ENCODE measurements around the gene LRRC61. TPM values are rescaled to one million over a fixed set of nuclear protein-coding genes. Genes with fewer than 3 reads are reported as not detected.
"Not testable (repeated sequence)": the region's sequence is repeated elsewhere in the genome, so short reads cannot be mapped to it uniquely, and the experiment has no call there.

LRRC61 gene
- total and polyA plus RNA-seq, 7 donors = 0.88 to 4.4 (median 3.3) TPM

GRCh38 chr7:150385302-150385723 lies 62.2 kb downstream of the LRRC61 start:
- no peak for ATAC-seq
- intact Hi-C loops (cut with DNase I) = loop anchor here in 1 of 2 donors (10.0 kb wide), 1 partner anchor 101 kb away; no protein-coding TSS in a partner anchor
- 33 to 58% (median 43%) methylated on average over 14 of the region's 14 CpGs for WGBS, 3 donors
- DNase-seq = no peak
- H3K36me3 ChIP-seq (ENCODE audit: insufficient read depth in 1 of 2, low read depth in 1 of 2) = no peaks in the 10 kb centered on the region
- no peaks in the 10 kb centered on the region for H3K27me3 ChIP-seq (ENCODE audit: insufficient read depth in 3 of 3, low read length in 2 of 3)
- TF ChIP-seq, protein P1, sequence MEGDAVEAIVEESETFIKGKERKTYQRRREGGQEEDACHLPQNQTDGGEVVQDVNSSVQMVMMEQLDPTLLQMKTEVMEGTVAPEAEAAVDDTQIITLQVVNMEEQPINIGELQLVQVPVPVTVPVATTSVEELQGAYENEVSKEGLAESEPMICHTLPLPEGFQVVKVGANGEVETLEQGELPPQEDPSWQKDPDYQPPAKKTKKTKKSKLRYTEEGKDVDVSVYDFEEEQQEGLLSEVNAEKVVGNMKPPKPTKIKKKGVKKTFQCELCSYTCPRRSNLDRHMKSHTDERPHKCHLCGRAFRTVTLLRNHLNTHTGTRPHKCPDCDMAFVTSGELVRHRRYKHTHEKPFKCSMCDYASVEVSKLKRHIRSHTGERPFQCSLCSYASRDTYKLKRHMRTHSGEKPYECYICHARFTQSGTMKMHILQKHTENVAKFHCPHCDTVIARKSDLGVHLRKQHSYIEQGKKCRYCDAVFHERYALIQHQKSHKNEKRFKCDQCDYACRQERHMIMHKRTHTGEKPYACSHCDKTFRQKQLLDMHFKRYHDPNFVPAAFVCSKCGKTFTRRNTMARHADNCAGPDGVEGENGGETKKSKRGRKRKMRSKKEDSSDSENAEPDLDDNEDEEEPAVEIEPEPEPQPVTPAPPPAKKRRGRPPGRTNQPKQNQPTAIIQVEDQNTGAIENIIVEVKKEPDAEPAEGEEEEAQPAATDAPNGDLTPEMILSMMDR (IDR thresholded peaks at IDR 0.05) = no peak
- no peaks in the 10 kb centered on the region for H3K9me3 ChIP-seq
- no peak overlapping the region for H3K4me3 ChIP-seq
- peaks cover 32% of the 10 kb centered on the region for H3K4me1 ChIP-seq
- peak overlapping the region; percentile 53 for H3K27ac ChIP-seq

GRCh38 chr7:150385884-150386283 lies 62.7 kb downstream of the LRRC61 start:
- not testable (repeated sequence) for ATAC-seq; H3K4me3 ChIP-seq; DNase-seq; H3K36me3 ChIP-seq (ENCODE audit: insufficient read depth in 1 of 2, low read depth in 1 of 2); H3K9me3 ChIP-seq; H3K27me3 ChIP-seq (ENCODE audit: insufficient read depth in 3 of 3, low read length in 2 of 3)
- H3K4me1 ChIP-seq = peaks cover 32% of the 10 kb centered on the region
- H3K27ac ChIP-seq = peak overlapping the region; percentile 53
- intact Hi-C loops (cut with DNase I) = loop anchor here in 1 of 2 donors (10.0 kb wide), 1 partner anchor 101 kb away; no protein-coding TSS in a partner anchor
- 19 to 38% (median 23%) methylated on average over 6 of the region's 6 CpGs for whole genome bisulfite sequencing, 3 donors

Other genes starting within 250 kb of the LRRC61 start
- 1 to 10 TPM in 3 of 4 donors, under 1 TPM in 1; 0.71 to 3.3 (median 3.0) TPM for gene ACTR3C, start 190 bp downstream of the LRRC61 start, total RNA-seq
- 1 to 10 TPM; 1.3 to 3.7 (median 1.4) TPM for gene ACTR3C, start 190 bp downstream of the LRRC61 start, polyA plus RNA-seq
- 10 to 100 TPM in 2 of 4 donors, 1 to 10 TPM in 2; 4.1 to 17.9 (median 8.7) TPM for gene RARRES2, start 18.3 kb downstream of the LRRC61 start, total RNA-seq
- gene RARRES2, start 18.3 kb downstream of the LRRC61 start, polyA plus RNA-seq = 1 to 10 TPM; 6.3 to 7.7 (median 7.3) TPM
- gene REPIN1, start 45.5 kb downstream of the LRRC61 start, total RNA-seq = 100 to 1,000 TPM; 112 to 212 (median 137) TPM
- 100 to 1,000 TPM in 1 of 3 donors, 10 to 100 TPM in 2; 80.2 to 133 (median 83.2) TPM for gene REPIN1, start 45.5 kb downstream of the LRRC61 start, polyA plus RNA-seq
- gene ZNF775, start 56.0 kb downstream of the LRRC61 start, total RNA-seq = 1 to 10 TPM; 1.6 to 3.2 (median 2.8) TPM
- 1 to 10 TPM; 2.6 to 3.8 (median 3.7) TPM for gene ZNF775, start 56.0 kb downstream of the LRRC61 start, polyA plus RNA-seq
- 10 to 100 TPM in 1 of 4 donors, 1 to 10 TPM in 3; 6.1 to 11.9 (median 7.0) TPM for gene GIMAP8, start 127.3 kb downstream of the LRRC61 start, total RNA-seq
- 1 to 10 TPM; 4.4 to 7.8 (median 4.7) TPM for gene GIMAP8, start 127.3 kb downstream of the LRRC61 start, polyA plus RNA-seq
- gene GIMAP7, start 191.5 kb downstream of the LRRC61 start, total RNA-seq = 10 to 100 TPM; 10.7 to 17.7 (median 11.4) TPM
- gene GIMAP7, start 191.5 kb downstream of the LRRC61 start, polyA plus RNA-seq = 10 to 100 TPM; 15.0 to 23.7 (median 21.1) TPM
- 10 to 100 TPM; 14.2 to 36.4 (median 15.1) TPM for gene GIMAP4, start 244.0 kb downstream of the LRRC61 start, total RNA-seq
- gene GIMAP4, start 244.0 kb downstream of the LRRC61 start, polyA plus RNA-seq = 10 to 100 TPM; 13.6 to 21.7 (median 15.0) TPM

Data from psoas muscle (tissue), 8 donors.